GM12801 (cell line): Measurements from ENCODE around the gene LRP4.

Experiments
- CTCF ChIP-seq: IDR thresholded peaks from one replicate; pipeline ENCODE4 v1.5.1; 2011; ENCODE audit warnings: control low read depth; ENCODE audit not compliant: insufficient read length; ENCODE audit errors: extremely low read depth

The LRP4 gene, protein sequence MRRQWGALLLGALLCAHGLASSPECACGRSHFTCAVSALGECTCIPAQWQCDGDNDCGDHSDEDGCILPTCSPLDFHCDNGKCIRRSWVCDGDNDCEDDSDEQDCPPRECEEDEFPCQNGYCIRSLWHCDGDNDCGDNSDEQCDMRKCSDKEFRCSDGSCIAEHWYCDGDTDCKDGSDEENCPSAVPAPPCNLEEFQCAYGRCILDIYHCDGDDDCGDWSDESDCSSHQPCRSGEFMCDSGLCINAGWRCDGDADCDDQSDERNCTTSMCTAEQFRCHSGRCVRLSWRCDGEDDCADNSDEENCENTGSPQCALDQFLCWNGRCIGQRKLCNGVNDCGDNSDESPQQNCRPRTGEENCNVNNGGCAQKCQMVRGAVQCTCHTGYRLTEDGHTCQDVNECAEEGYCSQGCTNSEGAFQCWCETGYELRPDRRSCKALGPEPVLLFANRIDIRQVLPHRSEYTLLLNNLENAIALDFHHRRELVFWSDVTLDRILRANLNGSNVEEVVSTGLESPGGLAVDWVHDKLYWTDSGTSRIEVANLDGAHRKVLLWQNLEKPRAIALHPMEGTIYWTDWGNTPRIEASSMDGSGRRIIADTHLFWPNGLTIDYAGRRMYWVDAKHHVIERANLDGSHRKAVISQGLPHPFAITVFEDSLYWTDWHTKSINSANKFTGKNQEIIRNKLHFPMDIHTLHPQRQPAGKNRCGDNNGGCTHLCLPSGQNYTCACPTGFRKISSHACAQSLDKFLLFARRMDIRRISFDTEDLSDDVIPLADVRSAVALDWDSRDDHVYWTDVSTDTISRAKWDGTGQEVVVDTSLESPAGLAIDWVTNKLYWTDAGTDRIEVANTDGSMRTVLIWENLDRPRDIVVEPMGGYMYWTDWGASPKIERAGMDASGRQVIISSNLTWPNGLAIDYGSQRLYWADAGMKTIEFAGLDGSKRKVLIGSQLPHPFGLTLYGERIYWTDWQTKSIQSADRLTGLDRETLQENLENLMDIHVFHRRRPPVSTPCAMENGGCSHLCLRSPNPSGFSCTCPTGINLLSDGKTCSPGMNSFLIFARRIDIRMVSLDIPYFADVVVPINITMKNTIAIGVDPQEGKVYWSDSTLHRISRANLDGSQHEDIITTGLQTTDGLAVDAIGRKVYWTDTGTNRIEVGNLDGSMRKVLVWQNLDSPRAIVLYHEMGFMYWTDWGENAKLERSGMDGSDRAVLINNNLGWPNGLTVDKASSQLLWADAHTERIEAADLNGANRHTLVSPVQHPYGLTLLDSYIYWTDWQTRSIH (N-terminal part only)

GRCh38 chr11:46918083-46918787 is at the start of gene LRP4:
Gene LRP4 (minus strand): TSS chr11:46918550. CDS start chr11:46918379, 171 bp downstream.
- no peak for TF ChIP-seq CTCF

GRCh38 chr11:46967962-46968361 is 49.6 kb upstream of the LRP4 start:
- TF ChIP-seq CTCF, result no peak

- no peak for TF ChIP-seq CTCF
Measured at GRCh38 chr11:46966773-46967172, 48.4 kb upstream of the LRP4 start.

DNA sequence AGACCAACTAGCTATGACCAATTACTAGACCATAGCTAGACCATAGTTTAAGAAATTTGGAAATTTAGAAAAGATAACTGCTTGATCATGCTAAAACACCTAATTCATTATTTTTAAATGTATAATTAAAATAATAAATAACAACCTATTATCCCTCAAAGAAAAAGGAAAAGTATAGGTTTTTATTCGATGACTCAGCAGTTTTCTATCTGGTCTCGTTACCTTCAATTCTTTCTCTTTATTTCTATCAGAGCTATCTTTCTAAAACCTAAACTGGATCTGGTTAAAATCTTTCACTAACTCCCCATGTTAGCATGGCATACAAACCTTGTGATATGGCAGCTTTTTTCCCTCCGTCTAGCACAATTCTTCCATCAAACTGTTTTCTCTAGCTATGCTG is 45.5 kb upstream of the LRP4 start:
- no peak for TF ChIP-seq CTCF

DNA sequence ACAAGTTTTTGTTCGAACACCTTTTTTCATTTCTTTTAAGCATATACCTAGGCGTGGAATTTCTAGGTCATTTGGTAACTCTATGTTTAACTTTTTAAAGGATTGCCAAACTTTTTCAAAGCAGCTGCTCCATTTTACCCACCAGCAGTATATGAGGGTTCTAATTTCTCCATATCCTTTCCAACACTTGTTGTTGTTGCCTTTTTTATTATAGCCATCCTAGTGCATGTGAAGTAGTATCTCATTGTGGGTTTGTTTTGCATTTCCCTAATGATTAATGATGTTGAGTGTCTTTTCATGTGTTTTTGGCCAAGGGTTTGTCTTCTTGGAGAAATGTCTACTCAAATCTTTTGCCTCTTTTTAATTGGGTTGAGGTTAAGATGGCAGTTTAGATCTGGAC is 42.7 kb upstream of the LRP4 start:
- no peak for TF ChIP-seq CTCF

DNA sequence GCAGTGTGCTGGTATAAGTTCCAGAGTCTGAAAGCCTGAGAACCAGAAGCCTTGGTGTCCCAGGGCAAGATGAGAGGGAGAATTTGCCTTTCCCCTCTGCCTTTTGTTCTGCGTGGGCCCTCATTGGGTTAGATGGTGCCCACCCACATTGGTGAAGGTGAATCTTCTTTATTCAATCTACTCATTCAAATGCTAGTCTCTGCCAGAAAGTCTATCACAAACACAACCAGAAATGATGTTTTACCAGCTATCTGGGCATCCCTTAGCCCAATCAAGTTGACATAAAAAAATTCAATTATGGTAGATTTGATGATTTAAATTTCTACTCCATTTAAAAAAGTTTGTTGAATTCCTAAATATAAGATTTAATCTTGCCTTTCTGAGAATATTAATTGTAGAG is 40.4 kb upstream of the LRP4 start:
- TF ChIP-seq CTCF, result no peak

GRCh38 chr11:46953093-46953492 is 34.7 kb upstream of the LRP4 start:
- TF ChIP-seq CTCF, result no peak
